GM23338 (cell line): ENCODE results near the gene UST. TPM values are rescaled to one million over a fixed set of nuclear protein-coding genes. Genes with fewer than 3 reads are reported as not detected.
A peak's percentile ranks its signal among the peaks of the same experiment; 100 is the strongest.

ENCODE experiments used
- ATAC-seq: fragments of 200-7000 bp; cut with Tn5 transposase; 3 replicates; pipeline ENCODE4 v1.9.1; 2020
- DNase-seq: peaks from one replicate; pipeline ENCODE4 v3.0.0-alpha.2; 2015; ENCODE audit warnings: low spot score
- H2AFZ ChIP-seq: fragments of 200-600 bp; sonication (generic); 2 replicates; pipeline ENCODE4 v1.8.0; 2016; ENCODE audit warnings: antibody characterized with exemption, mild to moderate bottlenecking, moderate library complexity
- H3F3A ChIP-seq: fragments of 200-600 bp; sonication (generic); replicated peaks from 2 replicates; pipeline ENCODE4 v1.8.0; 2017; ENCODE audit warnings: antibody characterized with exemption, mixed run types, low read depth
- H3K27ac ChIP-seq: fragments of 200-600 bp; sonication (generic); 2 replicates; pipeline ENCODE4 v1.6.1; 2016; ENCODE audit warnings: low read depth
- H3K27me3 ChIP-seq: fragments of 200-600 bp; sonication (generic); 2 replicates; pipeline ENCODE4 v1.8.0; 2016; ENCODE audit warnings: mild to moderate bottlenecking, mixed run types, moderate library complexity; ENCODE audit not compliant: insufficient read depth
- H3K36me3 ChIP-seq: fragments of 200-600 bp; sonication (generic); 2 replicates; pipeline ENCODE4 v1.8.0; 2016; ENCODE audit warnings: mild to moderate bottlenecking; ENCODE audit not compliant: insufficient read depth
- H3K4me1 ChIP-seq: fragments of 200-600 bp; sonication (generic); 2 replicates; pipeline ENCODE4 v1.8.0; 2016; ENCODE audit warnings: mild to moderate bottlenecking, moderate library complexity; ENCODE audit not compliant: insufficient read depth
- H3K4me2 ChIP-seq: fragments of 200-600 bp; sonication (generic); 2 replicates; pipeline ENCODE4 v1.7.1; 2017; ENCODE audit warnings: mixed run types
- H3K4me3 ChIP-seq: fragments of 200-600 bp; sonication (generic); 2 replicates; pipeline ENCODE4 v1.6.1; 2016; ENCODE audit warnings: mixed run types
- H3K79me2 ChIP-seq: fragments of 200-600 bp; sonication (generic); replicated peaks from 2 replicates; pipeline ENCODE4 v1.8.0; 2017; ENCODE audit warnings: mild to moderate bottlenecking; ENCODE audit not compliant: insufficient read depth
- H3K9me2 ChIP-seq: fragments of 200-600 bp; sonication (generic); 2 replicates; pipeline ENCODE4 v1.8.0; 2017; ENCODE audit not compliant: insufficient read depth
- H4K20me1 ChIP-seq: fragments of 200-600 bp; sonication (generic); replicated peaks from 2 replicates; pipeline ENCODE4 v1.8.0; 2017; ENCODE audit warnings: mild to moderate bottlenecking; ENCODE audit not compliant: insufficient read depth
- H3K27ac Mint-ChIP-seq: 2 replicates; pipeline ENCODE4 v1.8.0; 2020; ENCODE audit warnings: inconsistent platforms, mild to moderate bottlenecking, moderate library complexity, mixed read lengths
- H3K27me3 Mint-ChIP-seq: 3 replicates; pipeline ENCODE4 v1.8.0; 2022; ENCODE audit warnings: low read depth, mild to moderate bottlenecking, moderate library complexity, mixed read lengths, inconsistent platforms; ENCODE audit not compliant: insufficient read depth, poor library complexity
- H3K36me3 Mint-ChIP-seq: 3 replicates; pipeline ENCODE4 v1.8.0; 2021; ENCODE audit warnings: low read depth, mild to moderate bottlenecking, inconsistent platforms, moderate library complexity, mixed read lengths
- H3K4me1 Mint-ChIP-seq: 3 replicates; pipeline ENCODE4 v1.8.0; 2020; ENCODE audit warnings: mild to moderate bottlenecking, inconsistent platforms, mixed read lengths
- H3K4me3 Mint-ChIP-seq: 3 replicates; pipeline ENCODE4 v1.8.0; 2021; ENCODE audit warnings: moderate library complexity, mild to moderate bottlenecking, inconsistent platforms, mixed read lengths
- H3K9me3 Mint-ChIP-seq: 3 replicates; pipeline ENCODE4 v1.8.0; 2020; ENCODE audit warnings: moderate library complexity, mild to moderate bottlenecking, inconsistent platforms, mixed read lengths
- CREB1 ChIP-seq: fragments of 250-450 bp; sonication (Bioruptor Pico); IDR thresholded peaks from 2 replicates; pipeline ENCODE4 v1.5.0; 2020; ENCODE audit warnings: low read depth, mild to moderate bottlenecking, moderate library complexity
- CTCF ChIP-seq, 2 experiments: fragments of 200-600 bp in 1 of 2; sonication (generic) in 1 of 2; conservative IDR thresholded peaks; 2 replicates each; pipeline versions ENCODE4 v1.5.1 to v1.6.1; 2016 to 2017; ENCODE audit warnings: antibody characterized with exemption in 2 of 2, low read depth in 2 of 2, mild to moderate bottlenecking in 2 of 2, moderate library complexity in 1 of 2
- ETS1 ChIP-seq: IDR thresholded peaks from 2 replicates; pipeline ENCODE4 v1.6.1; 2016; ENCODE audit warnings: antibody characterized with exemption
- EZH2 ChIP-seq: fragments of 200-600 bp; sonication (generic); IDR thresholded peaks from one replicate; pipeline ENCODE4 v1.8.0; 2017; ENCODE audit warnings: antibody characterized with exemption, mild to moderate bottlenecking, low read depth; ENCODE audit not compliant: unreplicated experiment
- EZH2phosphoT487 ChIP-seq: fragments of 200-600 bp; sonication (generic); IDR thresholded peaks from one replicate; pipeline ENCODE4 v1.8.1; 2018; ENCODE audit warnings: antibody characterized with exemption; ENCODE audit not compliant: unreplicated experiment
- JUNB ChIP-seq: IDR thresholded peaks from one replicate; pipeline ENCODE4 v1.6.1; 2016; ENCODE audit warnings: antibody characterized with exemption; ENCODE audit not compliant: unreplicated experiment
- NANOG ChIP-seq: IDR thresholded peaks from 2 replicates; pipeline ENCODE4 v1.6.1; 2016; ENCODE audit warnings: antibody characterized with exemption, borderline replicate concordance
- POLR2AphosphoS5 ChIP-seq: IDR thresholded peaks from 2 replicates; pipeline ENCODE4 v1.6.1; 2016; ENCODE audit warnings: antibody characterized with exemption, low read depth
- REST ChIP-seq: IDR thresholded peaks from one replicate; pipeline ENCODE4 v1.6.1; 2018; ENCODE audit warnings: antibody characterized with exemption; ENCODE audit not compliant: unreplicated experiment
- STAT1 ChIP-seq: IDR thresholded peaks from one replicate; pipeline ENCODE4 v1.6.1; 2016; ENCODE audit warnings: antibody characterized with exemption; ENCODE audit not compliant: unreplicated experiment
- ZNF114 ChIP-seq: fragments of 250-450 bp; sonication (Bioruptor Pico); IDR thresholded peaks from 2 replicates; pipeline ENCODE4 v1.5.0; 2020; ENCODE audit warnings: mild to moderate bottlenecking, moderate library complexity
- ZNF331 ChIP-seq: fragments of 250-450 bp; sonication (Bioruptor Pico); IDR thresholded peaks from 2 replicates; pipeline ENCODE4 v1.5.0; 2020; ENCODE audit warnings: low read depth, mild to moderate bottlenecking, moderate library complexity
- ZNF462 ChIP-seq: fragments of 250-450 bp; sonication (Bioruptor Pico); IDR thresholded peaks from 2 replicates; pipeline ENCODE4 v1.5.0; 2020; ENCODE audit warnings: mild to moderate bottlenecking, moderate library complexity
- polyA plus RNA-seq: library from polyadenylated mRNA; unstranded; fragments of >200 nt; fragmentation: Nextera tagmentation; extraction: Ambion mirVana; gene quantifications from 2 replicates; pipeline ENCODE4 v1.2.1, GENCODE V29; 2016
- total RNA-seq: library from RNA; depleted of rRNA; stranded (reverse); fragments of >200 nt; shearing (Covaris generic); gene quantifications from 2 replicates; pipeline ENCODE4 v1.2.3, GENCODE V29; 2014

UST gene
- total and polyA plus RNA-seq, 2 experiments from 2014 or later = 12.6 to 33.0 TPM

GRCh38 chr6:148972481-148972880 lies 225.7 kb downstream of the UST start:
- ATAC-seq = peak; percentile 95

More at GRCh38 chr6:148972481-148972880, 225.7 kb downstream of the UST start:
- no peaks in the 10 kb centered on the region; the same call in 1 of the 2 replicates for H3K9me2 ChIP-seq
- no peaks in the 10 kb centered on the region for H3K27me3 ChIP-seq
- Mint-ChIP-seq H3K9me3 (no peaks in the 10 kb centered on the region), H3K36me3 (peaks cover 31% of the 10 kb centered on the region), H3K4me3 (0 out of 3 replicates have a peak overlapping the region, but pooled peaks have one; percentile 16), H3K27ac (peak overlapping the region; percentile 95; the same call in 1 of the 2 replicates), H3K4me1 (peaks cover 69% of the 10 kb centered on the region), H3K27me3 (peaks cover 19% of the 10 kb centered on the region)
- peak overlapping the region; percentile 43 for H3K4me2 ChIP-seq
- H4K20me1 ChIP-seq = no peaks in the 10 kb centered on the region
- DNase-seq = peak; percentile 97
- H3K27ac ChIP-seq = peak overlapping the region; percentile 80
- H3K36me3 ChIP-seq = no peaks in the 10 kb centered on the region
- H3F3A ChIP-seq = no peaks in the 10 kb centered on the region
- H3K79me2 ChIP-seq = no peaks in the 10 kb centered on the region; the same call in 1 of the 2 replicates
- H3K4me3 ChIP-seq = peak overlapping the region; percentile 25; the same call in 1 of the 2 replicates
- no peak overlapping the region for H2AFZ ChIP-seq
- TF ChIP-seq ZNF331 (CRISPR knock-in tag) (no peak), CTCF (conservative IDR thresholded peaks at IDR 0.05; ENCODE audit: low read depth in 2 of 2) (peak in 1 of 2 experiments; percentile 5; a peak in 1 of 4 replicates), ZNF114 (CRISPR knock-in tag) (no peak), JUNB (no peak), STAT1 (no peak), EZH2phosphoT487 (no peak), EZH2 (no peak), ETS1 (0 out of 2 replicates have a peak, but pooled peaks have one; percentile 47), POLR2AphosphoS5 (0 out of 2 replicates have a peak, but pooled peaks have one; percentile 37), NANOG (no peak), REST (no peak), ZNF462 (CRISPR knock-in tag) (peak; percentile 75), CREB1 (CRISPR knock-in tag) (peak; percentile 54; the same call in 1 of the 2 replicates)
- peaks cover 47% of the 10 kb centered on the region for H3K4me1 ChIP-seq
